Measurements from ENCODE around the gene PIGV.
"Not testable (repeated sequence)": the region's sequence is repeated elsewhere in the genome, so short reads cannot be mapped to it uniquely, and the experiment has no call there.

Gene PIGV

GRCh38 chr1:26797627-26798026 is 9.9 kb downstream of the PIGV start:
- Histone ChIP-seq H3K27ac (ENCODE audit: low read depth, low read length) (no peak overlapping the region), H3K36me3 (ENCODE audit: insufficient read depth, low read length) (peaks cover 15% of the 10 kb centered on the region), H3K4me3 (ENCODE audit: low read length) (no peak overlapping the region), H3K9ac (ENCODE audit: low read depth, low read length) (no peak overlapping the region), H3K9me3 (ENCODE audit: insufficient read depth, low read depth, low read length) (no peaks in the 10 kb centered on the region), H3K27me3 (ENCODE audit: insufficient read depth, low read length) (no peaks in the 10 kb centered on the region), H3K4me1 (ENCODE audit: insufficient read depth, low read length) (peaks cover 19% of the 10 kb centered on the region)
- WGBS, result 93% methylated on average over 2 of the region's 2 CpGs

GRCh38 chr1:26799479-26800142 is 11.9 kb downstream of the PIGV start:
- peak overlapping the region; percentile 49 for H3K27ac ChIP-seq (ENCODE audit: low read depth, low read length)

GRCh38 chr1:26803932-26804331 is 16.2 kb downstream of the PIGV start:
- WGBS, result 96% methylated on average over 31 of the region's 36 CpGs
- H3K9ac ChIP-seq (ENCODE audit: low read depth, low read length); H3K4me3 ChIP-seq (ENCODE audit: low read length); H3K27ac ChIP-seq (ENCODE audit: low read depth, low read length); H3K27me3 ChIP-seq (ENCODE audit: insufficient read depth, low read length); H3K36me3 ChIP-seq (ENCODE audit: insufficient read depth, low read length); H3K9me3 ChIP-seq (ENCODE audit: insufficient read depth, low read depth, low read length): not testable (repeated sequence)
- peaks cover 16% of the 10 kb centered on the region for H3K4me1 ChIP-seq (ENCODE audit: insufficient read depth, low read length)

More at GRCh38 chr1:26799479-26800142, 11.9 kb downstream of the PIGV start:
- Histone ChIP-seq H3K36me3 (ENCODE audit: insufficient read depth, low read length) (peaks cover 7% of the 10 kb centered on the region), H3K9me3 (ENCODE audit: insufficient read depth, low read depth, low read length) (no peaks in the 10 kb centered on the region), H3K9ac (ENCODE audit: low read depth, low read length) (no peak overlapping the region), H3K4me1 (ENCODE audit: insufficient read depth, low read length) (peaks cover 19% of the 10 kb centered on the region), H3K4me3 (ENCODE audit: low read length) (no peak overlapping the region), H3K27me3 (ENCODE audit: insufficient read depth, low read length) (no peaks in the 10 kb centered on the region)
- 62% methylated on average over 5 of the region's 5 CpGs for WGBS

- not testable (repeated sequence) for H3K4me3 ChIP-seq (ENCODE audit: low read length); H3K9me3 ChIP-seq (ENCODE audit: insufficient read depth, low read depth, low read length); H3K9ac ChIP-seq (ENCODE audit: low read depth, low read length); H3K27ac ChIP-seq (ENCODE audit: low read depth, low read length); H3K27me3 ChIP-seq (ENCODE audit: insufficient read depth, low read length); H3K4me1 ChIP-seq (ENCODE audit: insufficient read depth, low read length); H3K36me3 ChIP-seq (ENCODE audit: insufficient read depth, low read length)
- WGBS, result 64% methylated on average over 11 of the region's 11 CpGs
Measured at GRCh38 chr1:26810105-26810504, 22.4 kb downstream of the PIGV start.

- WGBS, result 87% methylated on average over 4 of the region's 4 CpGs
- Histone ChIP-seq H3K9me3 (ENCODE audit: insufficient read depth, low read depth, low read length) (no peaks in the 10 kb centered on the region), H3K27ac (ENCODE audit: low read depth, low read length) (no peak overlapping the region), H3K4me3 (ENCODE audit: low read length) (no peak overlapping the region), H3K36me3 (ENCODE audit: insufficient read depth, low read length) (no peaks in the 10 kb centered on the region), H3K9ac (ENCODE audit: low read depth, low read length) (no peak overlapping the region), H3K4me1 (ENCODE audit: insufficient read depth, low read length) (no peaks in the 10 kb centered on the region), H3K27me3 (ENCODE audit: insufficient read depth, low read length) (no peaks in the 10 kb centered on the region)
Measured at GRCh38 chr1:26811057-26811456, 23.3 kb downstream of the PIGV start.

- Histone ChIP-seq H3K9me3 (ENCODE audit: insufficient read depth, low read depth, low read length) (no peaks in the 10 kb centered on the region), H3K27ac (ENCODE audit: low read depth, low read length) (no peak overlapping the region), H3K9ac (ENCODE audit: low read depth, low read length) (no peak overlapping the region), H3K27me3 (ENCODE audit: insufficient read depth, low read length) (no peaks in the 10 kb centered on the region), H3K4me3 (ENCODE audit: low read length) (no peak overlapping the region), H3K36me3 (ENCODE audit: insufficient read depth, low read length) (no peaks in the 10 kb centered on the region), H3K4me1 (ENCODE audit: insufficient read depth, low read length) (no peaks in the 10 kb centered on the region)
Measured at GRCh38 chr1:26811708-26812107, 24.0 kb downstream of the PIGV start.

GRCh38 chr1:26814377-26814776 is 26.6 kb downstream of the PIGV start:
- no peaks in the 10 kb centered on the region for H3K27me3 ChIP-seq (ENCODE audit: insufficient read depth, low read length)
- no peak overlapping the region for H3K27ac ChIP-seq (ENCODE audit: low read depth, low read length)
- no peaks in the 10 kb centered on the region for H3K9me3 ChIP-seq (ENCODE audit: insufficient read depth, low read depth, low read length)
- H3K36me3 ChIP-seq (ENCODE audit: insufficient read depth, low read length), result no peaks in the 10 kb centered on the region
- H3K4me1 ChIP-seq (ENCODE audit: insufficient read depth, low read length), result no peaks in the 10 kb centered on the region
- 89% methylated on average over 2 of the region's 2 CpGs for WGBS
- H3K9ac ChIP-seq (ENCODE audit: low read depth, low read length), result no peak overlapping the region
- no peak overlapping the region for H3K4me3 ChIP-seq (ENCODE audit: low read length)

- no peak overlapping the region for H3K9ac ChIP-seq (ENCODE audit: low read depth, low read length)
- no peak overlapping the region for H3K27ac ChIP-seq (ENCODE audit: low read depth, low read length)
- 88% methylated on average over 3 of the region's 3 CpGs for WGBS
- no peaks in the 10 kb centered on the region for H3K9me3 ChIP-seq (ENCODE audit: insufficient read depth, low read depth, low read length)
- H3K4me3 ChIP-seq (ENCODE audit: low read length), result no peak overlapping the region
- no peaks in the 10 kb centered on the region for H3K4me1 ChIP-seq (ENCODE audit: insufficient read depth, low read length)
- H3K27me3 ChIP-seq (ENCODE audit: insufficient read depth, low read length), result no peaks in the 10 kb centered on the region
- no peaks in the 10 kb centered on the region for H3K36me3 ChIP-seq (ENCODE audit: insufficient read depth, low read length)
Measured at GRCh38 chr1:26814893-26815292, 27.1 kb downstream of the PIGV start.

- Histone ChIP-seq H3K27ac (ENCODE audit: low read depth, low read length) (no peak overlapping the region), H3K4me3 (ENCODE audit: low read length) (no peak overlapping the region), H3K9ac (ENCODE audit: low read depth, low read length) (no peak overlapping the region), H3K27me3 (ENCODE audit: insufficient read depth, low read length) (no peaks in the 10 kb centered on the region), H3K9me3 (ENCODE audit: insufficient read depth, low read depth, low read length) (no peaks in the 10 kb centered on the region), H3K4me1 (ENCODE audit: insufficient read depth, low read length) (peaks cover 6% of the 10 kb centered on the region; the same call in 1 of the 2 replicates), H3K36me3 (ENCODE audit: insufficient read depth, low read length) (no peaks in the 10 kb centered on the region)
- WGBS, result 94% methylated on average over 4 of the region's 4 CpGs
Measured at GRCh38 chr1:26820784-26821269, 33.1 kb downstream of the PIGV start.

GRCh38 chr1:26822737-26823395 is 35.1 kb downstream of the PIGV start:
- WGBS, result 93% methylated on average over 3 of the region's 4 CpGs
- no peak overlapping the region for H3K9ac ChIP-seq (ENCODE audit: low read depth, low read length)
- H3K4me3 ChIP-seq (ENCODE audit: low read length), result no peak overlapping the region
- H3K9me3 ChIP-seq (ENCODE audit: insufficient read depth, low read depth, low read length), result no peaks in the 10 kb centered on the region
- no peak overlapping the region for H3K27ac ChIP-seq (ENCODE audit: low read depth, low read length)
- H3K4me1 ChIP-seq (ENCODE audit: insufficient read depth, low read length), result peaks cover 9% of the 10 kb centered on the region; the same call in 1 of the 2 replicates
- H3K27me3 ChIP-seq (ENCODE audit: insufficient read depth, low read length), result no peaks in the 10 kb centered on the region
- no peaks in the 10 kb centered on the region for H3K36me3 ChIP-seq (ENCODE audit: insufficient read depth, low read length)

- H3K9me3 ChIP-seq (ENCODE audit: insufficient read depth, low read depth, low read length), result no peaks in the 10 kb centered on the region
- H3K4me3 ChIP-seq (ENCODE audit: low read length), result no peak overlapping the region
- H3K4me1 ChIP-seq (ENCODE audit: insufficient read depth, low read length), result peaks cover 9% of the 10 kb centered on the region; the same call in 1 of the 2 replicates
- no peak overlapping the region for H3K9ac ChIP-seq (ENCODE audit: low read depth, low read length)
- no peaks in the 10 kb centered on the region for H3K27me3 ChIP-seq (ENCODE audit: insufficient read depth, low read length)
- no peak overlapping the region for H3K27ac ChIP-seq (ENCODE audit: low read depth, low read length)
- peaks cover 4% of the 10 kb centered on the region; the same call in 1 of the 2 replicates for H3K36me3 ChIP-seq (ENCODE audit: insufficient read depth, low read length)
- WGBS, result 91% methylated on average over 3 of the region's 3 CpGs
Measured at GRCh38 chr1:26824731-26825130, 37.0 kb downstream of the PIGV start.
